ENCODE measurements around the gene SPSB1.

SPSB1 gene

DNA sequence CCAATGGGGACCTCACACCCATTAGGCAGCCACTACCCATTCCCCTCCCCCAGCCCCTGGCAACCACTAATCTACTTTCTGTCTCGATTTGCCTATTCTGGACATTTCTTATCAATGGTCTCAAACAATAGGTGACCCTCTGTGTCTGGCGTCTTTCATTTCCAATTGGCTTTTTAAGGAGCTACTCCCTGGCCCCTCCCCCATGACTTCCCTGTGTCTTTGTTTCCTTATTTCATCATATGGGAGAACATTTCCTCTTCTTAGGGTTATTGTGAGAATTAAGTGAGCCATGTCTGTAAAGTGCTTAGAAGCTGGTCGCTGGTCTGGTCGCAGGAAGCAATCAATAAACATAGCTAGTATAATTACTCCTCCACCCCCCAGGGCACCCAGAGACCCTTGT, 80.9 kb downstream of the SPSB1 start (continued):
- TF ChIP-seq, protein P1, sequence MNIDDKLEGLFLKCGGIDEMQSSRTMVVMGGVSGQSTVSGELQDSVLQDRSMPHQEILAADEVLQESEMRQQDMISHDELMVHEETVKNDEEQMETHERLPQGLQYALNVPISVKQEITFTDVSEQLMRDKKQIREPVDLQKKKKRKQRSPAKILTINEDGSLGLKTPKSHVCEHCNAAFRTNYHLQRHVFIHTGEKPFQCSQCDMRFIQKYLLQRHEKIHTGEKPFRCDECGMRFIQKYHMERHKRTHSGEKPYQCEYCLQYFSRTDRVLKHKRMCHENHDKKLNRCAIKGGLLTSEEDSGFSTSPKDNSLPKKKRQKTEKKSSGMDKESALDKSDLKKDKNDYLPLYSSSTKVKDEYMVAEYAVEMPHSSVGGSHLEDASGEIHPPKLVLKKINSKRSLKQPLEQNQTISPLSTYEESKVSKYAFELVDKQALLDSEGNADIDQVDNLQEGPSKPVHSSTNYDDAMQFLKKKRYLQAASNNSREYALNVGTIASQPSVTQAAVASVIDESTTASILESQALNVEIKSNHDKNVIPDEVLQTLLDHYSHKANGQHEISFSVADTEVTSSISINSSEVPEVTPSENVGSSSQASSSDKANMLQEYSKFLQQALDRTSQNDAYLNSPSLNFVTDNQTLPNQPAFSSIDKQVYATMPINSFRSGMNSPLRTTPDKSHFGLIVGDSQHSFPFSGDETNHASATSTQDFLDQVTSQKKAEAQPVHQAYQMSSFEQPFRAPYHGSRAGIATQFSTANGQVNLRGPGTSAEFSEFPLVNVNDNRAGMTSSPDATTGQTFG (tag by site-specific recombination; IDR thresholded peaks at IDR 0.05; ENCODE audit: borderline replicate concordance), result no peak
- TF ChIP-seq KLF8 (tag by site-specific recombination; IDR thresholded peaks at IDR 0.05) (no peak), ZNF670 (tag by site-specific recombination; IDR thresholded peaks at IDR 0.05; ENCODE audit: low read depth) (no peak), ZNF19 (tag by site-specific recombination; IDR thresholded peaks at IDR 0.05; ENCODE audit: low read depth) (no peak)
- TF ChIP-seq, protein P2, sequence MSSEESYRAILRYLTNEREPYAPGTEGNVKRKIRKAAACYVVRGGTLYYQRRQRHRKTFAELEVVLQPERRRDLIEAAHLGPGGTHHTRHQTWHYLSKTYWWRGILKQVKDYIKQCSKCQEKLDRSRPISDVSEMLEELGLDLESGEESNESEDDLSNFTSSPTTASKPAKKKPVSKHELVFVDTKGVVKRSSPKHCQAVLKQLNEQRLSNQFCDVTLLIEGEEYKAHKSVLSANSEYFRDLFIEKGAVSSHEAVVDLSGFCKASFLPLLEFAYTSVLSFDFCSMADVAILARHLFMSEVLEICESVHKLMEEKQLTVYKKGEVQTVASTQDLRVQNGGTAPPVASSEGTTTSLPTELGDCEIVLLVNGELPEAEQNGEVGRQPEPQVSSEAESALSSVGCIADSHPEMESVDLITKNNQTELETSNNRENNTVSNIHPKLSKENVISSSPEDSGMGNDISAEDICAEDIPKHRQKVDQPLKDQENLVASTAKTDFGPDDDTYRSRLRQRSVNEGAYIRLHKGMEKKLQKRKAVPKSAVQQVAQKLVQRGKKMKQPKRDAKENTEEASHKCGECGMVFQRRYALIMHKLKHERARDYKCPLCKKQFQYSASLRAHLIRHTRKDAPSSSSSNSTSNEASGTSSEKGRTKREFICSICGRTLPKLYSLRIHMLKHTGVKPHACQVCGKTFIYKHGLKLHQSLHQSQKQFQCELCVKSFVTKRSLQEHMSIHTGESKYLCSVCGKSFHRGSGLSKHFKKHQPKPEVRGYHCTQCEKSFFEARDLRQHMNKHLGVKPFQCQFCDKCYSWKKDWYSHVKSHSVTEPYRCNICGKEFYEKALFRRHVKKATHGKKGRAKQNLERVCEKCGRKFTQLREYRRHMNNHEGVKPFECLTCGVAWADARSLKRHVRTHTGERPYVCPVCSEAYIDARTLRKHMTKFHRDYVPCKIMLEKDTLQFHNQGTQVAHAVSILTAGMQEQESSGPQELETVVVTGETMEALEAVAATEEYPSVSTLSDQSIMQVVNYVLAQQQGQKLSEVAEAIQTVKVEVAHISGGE (tag by site-specific recombination; conservative IDR thresholded peaks at IDR 0.05; ENCODE audit: low read depth), result no peak
- TF ChIP-seq, protein P3, sequence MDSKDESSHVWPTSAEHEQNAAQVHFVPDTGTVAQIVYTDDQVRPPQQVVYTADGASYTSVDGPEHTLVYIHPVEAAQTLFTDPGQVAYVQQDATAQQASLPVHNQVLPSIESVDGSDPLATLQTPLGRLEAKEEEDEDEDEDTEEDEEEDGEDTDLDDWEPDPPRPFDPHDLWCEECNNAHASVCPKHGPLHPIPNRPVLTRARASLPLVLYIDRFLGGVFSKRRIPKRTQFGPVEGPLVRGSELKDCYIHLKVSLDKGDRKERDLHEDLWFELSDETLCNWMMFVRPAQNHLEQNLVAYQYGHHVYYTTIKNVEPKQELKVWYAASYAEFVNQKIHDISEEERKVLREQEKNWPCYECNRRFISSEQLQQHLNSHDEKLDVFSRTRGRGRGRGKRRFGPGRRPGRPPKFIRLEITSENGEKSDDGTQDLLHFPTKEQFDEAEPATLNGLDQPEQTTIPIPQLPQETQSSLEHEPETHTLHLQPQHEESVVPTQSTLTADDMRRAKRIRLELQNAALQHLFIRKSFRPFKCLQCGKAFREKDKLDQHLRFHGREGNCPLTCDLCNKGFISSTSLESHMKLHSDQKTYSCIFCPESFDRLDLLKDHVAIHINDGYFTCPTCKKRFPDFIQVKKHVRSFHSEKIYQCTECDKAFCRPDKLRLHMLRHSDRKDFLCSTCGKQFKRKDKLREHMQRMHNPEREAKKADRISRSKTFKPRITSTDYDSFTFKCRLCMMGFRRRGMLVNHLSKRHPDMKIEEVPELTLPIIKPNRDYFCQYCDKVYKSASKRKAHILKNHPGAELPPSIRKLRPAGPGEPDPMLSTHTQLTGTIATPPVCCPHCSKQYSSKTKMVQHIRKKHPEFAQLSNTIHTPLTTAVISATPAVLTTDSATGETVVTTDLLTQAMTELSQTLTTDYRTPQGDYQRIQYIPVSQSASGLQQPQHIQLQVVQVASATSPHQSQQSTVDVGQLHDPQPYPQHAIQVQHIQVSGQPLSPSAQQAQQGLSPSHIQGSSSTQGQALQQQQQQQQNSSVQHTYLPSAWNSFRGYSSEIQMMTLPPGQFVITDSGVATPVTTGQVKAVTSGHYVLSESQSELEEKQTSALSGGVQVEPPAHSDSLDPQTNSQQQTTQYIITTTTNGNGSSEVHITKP (tag by site-specific recombination; IDR thresholded peaks at IDR 0.05), result no peak
- TF ChIP-seq, protein P4, sequence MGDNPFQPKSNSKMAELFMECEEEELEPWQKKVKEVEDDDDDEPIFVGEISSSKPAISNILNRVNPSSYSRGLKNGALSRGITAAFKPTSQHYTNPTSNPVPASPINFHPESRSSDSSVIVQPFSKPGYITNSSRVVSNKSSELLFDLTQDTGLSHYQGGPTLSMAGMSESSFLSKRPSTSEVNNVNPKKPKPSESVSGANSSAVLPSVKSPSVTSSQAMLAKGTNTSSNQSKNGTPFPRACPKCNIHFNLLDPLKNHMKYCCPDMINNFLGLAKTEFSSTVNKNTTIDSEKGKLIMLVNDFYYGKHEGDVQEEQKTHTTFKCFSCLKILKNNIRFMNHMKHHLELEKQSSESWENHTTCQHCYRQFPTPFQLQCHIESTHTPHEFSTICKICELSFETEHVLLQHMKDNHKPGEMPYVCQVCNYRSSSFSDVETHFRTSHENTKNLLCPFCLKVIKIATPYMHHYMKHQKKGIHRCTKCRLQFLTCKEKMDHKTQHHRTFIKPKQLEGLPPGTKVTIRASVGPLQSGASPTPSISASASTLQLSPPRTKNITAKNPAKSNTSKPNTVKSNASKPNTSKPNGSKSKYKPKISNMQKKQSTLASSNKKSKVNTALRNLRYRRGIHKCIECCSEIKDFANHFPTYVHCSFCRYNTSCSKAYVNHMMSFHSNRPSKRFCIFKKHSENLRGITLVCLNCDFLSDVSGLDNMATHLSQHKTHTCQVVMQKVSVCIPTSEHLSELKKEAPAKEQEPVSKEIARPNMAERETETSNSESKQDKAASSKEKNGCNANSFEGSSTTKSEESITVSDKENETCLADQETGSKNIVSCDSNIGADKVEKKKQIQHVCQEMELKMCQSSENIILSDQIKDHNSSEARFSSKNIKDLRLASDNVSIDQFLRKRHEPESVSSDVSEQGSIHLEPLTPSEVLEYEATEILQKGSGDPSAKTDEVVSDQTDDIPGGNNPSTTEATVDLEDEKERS (tag by site-specific recombination; IDR thresholded peaks at IDR 0.05), result no peak

DNA sequence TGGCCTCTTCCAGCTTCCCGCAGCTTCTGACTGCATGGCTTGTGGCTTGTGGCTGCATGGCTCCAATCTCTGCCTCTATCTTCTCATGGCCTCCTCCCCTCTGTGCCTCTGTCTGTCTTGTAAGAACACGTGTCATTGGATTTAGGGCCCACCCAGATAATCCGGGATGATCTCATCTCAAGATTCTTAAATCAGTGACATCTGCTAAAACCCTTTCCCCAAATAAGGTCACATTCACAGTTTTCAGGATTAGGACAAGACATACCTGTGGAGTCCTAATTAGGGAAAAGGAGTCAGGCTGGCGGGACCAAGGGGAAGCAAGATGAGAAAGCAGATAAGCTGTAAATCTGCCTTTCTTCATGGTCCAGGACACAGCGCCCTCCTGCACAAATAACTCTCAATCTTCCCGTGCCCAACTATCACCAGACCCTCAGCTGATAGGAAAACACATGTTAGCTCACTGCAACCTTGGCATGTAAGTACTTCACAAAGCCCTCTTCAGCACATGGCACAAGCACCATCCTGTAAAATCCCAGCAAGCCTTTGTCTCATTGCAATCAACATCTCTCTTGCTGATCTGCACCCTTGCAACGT, 82.2 kb downstream of the SPSB1 start:
- H3K4me3 ChIP-seq (ENCODE audit: low read depth, low read length), result no peak overlapping the region
- ChIA-PET CTCF (interaction anchor here (0.7 to 1.3 kb wide), 4 partner anchors 10 to 189 kb away, joined by 3 to 4 read pairs (median 4); no protein-coding TSS in a partner anchor), POLR2A (no interaction called here)
- H3K9me3 ChIP-seq (ENCODE audit: control insufficient read depth, insufficient read depth, low read depth, low read length), result no peaks in the 10 kb centered on the region
- no peaks in the 10 kb centered on the region for H3K4me1 ChIP-seq (ENCODE audit: control insufficient read depth, insufficient read depth, low read length)
- no peak overlapping the region for H3K27ac ChIP-seq (ENCODE audit: extremely low read depth, low read depth, low read length)
- TF ChIP-seq, protein P5, sequence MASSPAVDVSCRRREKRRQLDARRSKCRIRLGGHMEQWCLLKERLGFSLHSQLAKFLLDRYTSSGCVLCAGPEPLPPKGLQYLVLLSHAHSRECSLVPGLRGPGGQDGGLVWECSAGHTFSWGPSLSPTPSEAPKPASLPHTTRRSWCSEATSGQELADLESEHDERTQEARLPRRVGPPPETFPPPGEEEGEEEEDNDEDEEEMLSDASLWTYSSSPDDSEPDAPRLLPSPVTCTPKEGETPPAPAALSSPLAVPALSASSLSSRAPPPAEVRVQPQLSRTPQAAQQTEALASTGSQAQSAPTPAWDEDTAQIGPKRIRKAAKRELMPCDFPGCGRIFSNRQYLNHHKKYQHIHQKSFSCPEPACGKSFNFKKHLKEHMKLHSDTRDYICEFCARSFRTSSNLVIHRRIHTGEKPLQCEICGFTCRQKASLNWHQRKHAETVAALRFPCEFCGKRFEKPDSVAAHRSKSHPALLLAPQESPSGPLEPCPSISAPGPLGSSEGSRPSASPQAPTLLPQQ (tag by site-specific recombination; IDR thresholded peaks at IDR 0.05), result no peak
- TF ChIP-seq SETDB1 (IDR thresholded peaks at IDR 0.05; ENCODE audit: insufficient read length, low read length), result peak; percentile 29
- TF ChIP-seq, protein P6, sequence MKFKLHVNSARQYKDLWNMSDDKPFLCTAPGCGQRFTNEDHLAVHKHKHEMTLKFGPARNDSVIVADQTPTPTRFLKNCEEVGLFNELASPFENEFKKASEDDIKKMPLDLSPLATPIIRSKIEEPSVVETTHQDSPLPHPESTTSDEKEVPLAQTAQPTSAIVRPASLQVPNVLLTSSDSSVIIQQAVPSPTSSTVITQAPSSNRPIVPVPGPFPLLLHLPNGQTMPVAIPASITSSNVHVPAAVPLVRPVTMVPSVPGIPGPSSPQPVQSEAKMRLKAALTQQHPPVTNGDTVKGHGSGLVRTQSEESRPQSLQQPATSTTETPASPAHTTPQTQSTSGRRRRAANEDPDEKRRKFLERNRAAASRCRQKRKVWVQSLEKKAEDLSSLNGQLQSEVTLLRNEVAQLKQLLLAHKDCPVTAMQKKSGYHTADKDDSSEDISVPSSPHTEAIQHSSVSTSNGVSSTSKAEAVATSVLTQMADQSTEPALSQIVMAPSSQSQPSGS (tag by site-specific recombination; IDR thresholded peaks at IDR 0.05; ENCODE audit: low read depth), result 0 out of 2 replicates have a peak, but pooled peaks have one; percentile 12
- no peaks in the 10 kb centered on the region for H3K36me3 ChIP-seq (ENCODE audit: control insufficient read depth in 2 of 2, insufficient read depth in 1 of 2, low read length in 2 of 2)
